ENCODE results near the gene ST6GALNAC1. TPM values are rescaled to one million over a fixed set of nuclear protein-coding genes. Genes with fewer than 3 reads are reported as not detected.

The ST6GALNAC1 gene
- total and polyA plus RNA-seq, 2 of the 8 experiments (the other 6 are each of a cell fraction or from before 2014, with no cell fraction given) = not detected

- no peak for TF ChIP-seq CHD7 (IDR thresholded peaks at IDR 0.05; ENCODE audit: insufficient replicate concordance, low read length)
Observed at GRCh38 chr17:76584427-76585032, 59.0 kb downstream of the ST6GALNAC1 start (continued).
